ENCODE data around the gene USP53.

- no peak for TF ChIP-seq CTCF (IDR thresholded peaks at IDR 0.05; ENCODE audit: low read length)
- TF ChIP-seq EZH2phosphoT487 (IDR thresholded peaks at IDR 0.05; ENCODE audit: low read length) = no peak
- TF ChIP-seq EZH2 (optimal IDR thresholded peaks at IDR 0.05; ENCODE audit: low read depth, low read length) = no peak
Measured at GRCh38 chr4:119268466-119268865, 56.0 kb downstream of the USP53 start.

All from MM.1S (cell line).